ENCODE results near the gene DMTF1.
A peak's percentile ranks its signal among the peaks of the same experiment; 100 is the strongest.
"Not testable (repeated sequence)": the region's sequence is repeated elsewhere in the genome, so short reads cannot be mapped to it uniquely, and the experiment has no call there.

Gene DMTF1, protein sequence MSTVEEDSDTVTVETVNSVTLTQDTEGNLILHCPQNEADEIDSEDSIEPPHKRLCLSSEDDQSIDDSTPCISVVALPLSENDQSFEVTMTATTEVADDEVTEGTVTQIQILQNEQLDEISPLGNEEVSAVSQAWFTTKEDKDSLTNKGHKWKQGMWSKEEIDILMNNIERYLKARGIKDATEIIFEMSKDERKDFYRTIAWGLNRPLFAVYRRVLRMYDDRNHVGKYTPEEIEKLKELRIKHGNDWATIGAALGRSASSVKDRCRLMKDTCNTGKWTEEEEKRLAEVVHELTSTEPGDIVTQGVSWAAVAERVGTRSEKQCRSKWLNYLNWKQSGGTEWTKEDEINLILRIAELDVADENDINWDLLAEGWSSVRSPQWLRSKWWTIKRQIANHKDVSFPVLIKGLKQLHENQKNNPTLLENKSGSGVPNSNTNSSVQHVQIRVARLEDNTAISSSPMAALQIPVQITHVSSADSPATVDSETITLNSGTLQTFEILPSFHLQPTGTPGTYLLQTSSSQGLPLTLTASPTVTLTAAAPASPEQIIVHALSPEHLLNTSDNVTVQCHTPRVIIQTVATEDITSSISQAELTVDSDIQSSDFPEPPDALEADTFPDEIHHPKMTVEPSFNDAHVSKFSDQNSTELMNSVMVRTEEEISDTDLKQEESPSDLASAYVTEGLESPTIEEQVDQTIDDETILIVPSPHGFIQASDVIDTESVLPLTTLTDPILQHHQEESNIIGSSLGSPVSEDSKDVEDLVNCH
- total RNA-seq: 262 to 286 reads per million in 2 donors

DNA sequence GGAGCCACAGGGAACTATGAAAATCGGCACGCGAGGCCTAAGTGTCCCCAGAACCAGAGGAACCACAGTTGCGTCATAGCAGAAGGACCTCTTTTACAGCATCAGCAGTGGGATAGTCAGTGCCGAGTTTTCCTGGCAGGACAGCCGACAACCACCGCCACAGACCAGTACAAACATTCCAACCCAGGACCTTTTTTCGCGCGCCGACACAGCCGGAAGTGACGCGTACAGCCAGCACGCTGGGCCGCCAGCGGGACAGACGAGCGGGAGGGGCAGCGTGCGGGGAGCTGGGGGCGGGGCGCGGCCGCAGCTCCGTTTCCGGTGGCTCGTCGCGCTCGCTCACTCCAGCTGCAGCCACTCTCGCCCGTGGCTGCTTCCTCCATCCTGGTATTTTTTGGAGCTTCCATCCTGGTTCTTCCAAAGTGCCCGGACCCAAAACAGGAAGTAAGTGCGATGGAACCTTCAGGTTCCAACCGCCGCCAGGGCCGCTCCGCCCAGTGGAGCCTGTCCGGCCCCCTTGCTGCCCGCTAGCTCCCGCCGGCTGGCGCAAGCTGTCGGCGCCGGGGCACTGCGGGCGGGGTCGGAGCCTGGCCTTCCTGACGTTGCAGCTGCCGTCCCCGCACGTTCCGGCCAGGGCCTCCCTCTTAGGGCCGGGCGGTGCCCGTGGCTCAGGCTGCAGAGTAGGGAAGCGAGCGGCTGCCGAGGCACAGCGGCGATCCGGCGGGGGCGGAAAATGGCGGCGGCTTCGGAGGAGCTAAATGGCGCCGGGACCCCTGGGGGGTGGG lies at the start of gene DMTF1:
DMTF1 (plus strand) TSS at position 342 of the 785 bp plus-strand sequence. CDS start 12,489 bp downstream, outside the sequence.
- peak; percentile 79 for DNase-seq

DNA sequence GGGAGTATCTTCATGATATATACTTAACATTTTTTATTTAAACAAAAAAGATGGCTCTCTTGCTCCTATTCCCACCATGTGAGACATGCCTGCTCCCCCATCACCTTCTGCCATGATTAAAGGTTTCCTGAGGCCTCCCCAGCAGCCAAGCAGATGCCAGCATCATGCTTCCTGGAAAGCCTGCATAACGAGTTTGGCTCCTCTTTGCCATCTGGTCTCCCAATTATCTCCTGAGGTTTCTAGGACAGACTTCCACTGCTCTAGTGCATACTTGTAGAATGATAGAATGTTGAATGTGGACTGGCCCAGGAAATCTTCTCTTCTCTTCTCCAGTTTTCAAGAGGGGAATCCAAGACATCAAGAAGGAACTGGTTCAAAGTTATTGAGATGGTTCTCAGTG lies 46.9 kb upstream of the DMTF1 start:
- DNase-seq: no peak

DNA sequence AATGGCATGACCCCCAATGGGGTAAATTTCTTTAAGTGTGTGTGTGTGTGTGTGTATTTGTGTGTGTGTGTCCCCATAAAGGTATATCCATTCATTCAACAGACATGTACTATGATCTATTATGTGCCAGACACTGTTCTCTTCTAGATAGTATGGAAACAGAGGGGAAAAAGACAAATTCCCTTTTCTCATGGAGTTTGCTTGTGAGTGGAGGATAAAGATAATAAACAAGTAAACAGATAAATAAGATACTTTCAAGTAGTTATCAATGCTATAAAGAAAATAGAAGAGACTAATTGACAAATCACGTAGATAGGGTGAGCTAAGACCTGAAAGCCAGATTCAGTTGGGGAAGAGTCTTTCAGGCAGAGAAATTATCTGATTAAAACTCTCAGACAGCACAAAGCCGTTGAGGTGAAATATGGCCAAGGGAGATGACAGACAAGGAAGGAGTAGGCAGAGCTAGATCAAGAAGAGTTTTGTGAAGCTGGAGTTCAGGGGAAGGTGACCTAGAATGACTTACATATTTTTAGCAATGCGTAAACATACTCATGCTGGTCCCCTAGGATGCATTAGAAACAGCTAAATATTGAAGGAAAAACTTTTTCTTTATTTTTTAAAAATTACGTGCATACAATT lies 45.2 kb upstream of the DMTF1 start:
- DNase-seq: no peak

DNA sequence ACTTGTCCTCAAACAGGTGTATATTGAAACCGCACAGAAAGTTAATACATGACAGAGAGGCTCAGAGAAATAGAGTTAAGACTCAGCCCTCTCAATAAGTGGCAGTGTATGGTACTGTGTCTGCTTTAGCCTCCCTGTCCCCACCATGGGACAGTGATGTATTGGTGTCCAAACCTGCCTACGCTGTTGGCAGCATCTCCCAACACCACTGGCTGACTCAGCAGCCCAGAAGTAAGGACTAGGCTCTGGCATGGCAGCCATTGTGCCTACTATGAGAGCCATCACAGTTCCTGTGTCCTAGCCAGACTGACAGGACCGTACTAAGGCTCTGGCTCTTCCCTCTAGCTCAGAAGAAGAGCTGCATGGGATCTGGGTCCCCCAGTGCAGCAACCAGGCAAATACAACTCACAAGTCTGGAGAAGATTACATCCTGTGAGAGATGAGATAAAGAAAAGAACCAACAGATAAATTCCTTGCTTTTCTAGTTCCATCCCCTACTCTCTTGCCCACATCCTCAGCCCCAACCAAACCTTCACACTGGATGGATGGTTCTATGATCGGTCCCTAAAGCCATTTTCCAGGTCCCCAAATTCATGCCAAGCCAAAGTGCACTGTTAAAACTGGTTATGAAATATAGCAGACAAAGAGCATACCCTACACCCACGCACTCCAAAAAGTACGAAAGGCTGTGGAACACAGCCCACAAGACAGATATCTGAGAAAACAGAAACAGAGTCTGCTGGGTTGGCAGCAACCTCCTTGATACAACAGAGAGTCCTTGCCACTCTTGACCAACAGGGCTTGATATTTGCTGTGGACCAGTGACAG lies 44.1 kb upstream of the DMTF1 start:
- DNase-seq: no peak

DNA sequence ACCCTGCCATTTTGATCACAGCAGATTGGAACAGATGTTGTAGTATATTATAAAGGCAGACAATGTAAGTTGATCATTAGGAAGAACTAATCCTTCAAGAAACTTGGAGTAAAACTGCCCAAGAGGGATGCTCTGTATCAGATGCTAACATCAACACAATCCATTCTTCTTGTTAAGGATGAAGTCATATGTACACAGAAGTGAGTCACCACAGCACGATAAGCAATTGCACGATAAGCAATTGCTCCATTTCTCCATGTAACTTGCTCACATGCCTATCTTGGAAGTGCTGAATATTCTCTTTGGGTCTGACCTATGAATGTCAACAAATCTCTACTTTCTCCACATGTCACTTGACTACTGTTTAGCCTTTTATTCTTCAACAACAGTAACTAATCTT lies 41.5 kb upstream of the DMTF1 start:
- DNase-seq: no peak

DNA sequence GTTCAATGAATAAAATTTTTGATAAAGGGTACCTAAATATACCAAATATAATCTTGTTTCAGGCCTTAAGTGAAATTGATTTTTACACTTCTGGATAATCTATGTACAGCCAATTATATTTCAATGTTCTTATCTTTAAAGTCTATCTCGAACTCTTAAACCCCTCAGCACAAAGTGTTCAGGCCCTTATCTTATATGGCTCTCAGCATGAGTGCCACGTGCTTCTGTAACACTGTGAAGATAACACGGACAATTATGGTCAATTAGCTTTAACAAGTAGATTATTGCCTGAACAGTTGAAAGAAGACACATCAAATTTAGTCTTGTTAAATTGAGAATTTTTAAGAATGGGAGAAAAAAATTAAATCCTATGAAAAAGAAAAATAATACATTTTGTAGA lies 40.4 kb upstream of the DMTF1 start:
- no peak for DNase-seq

- no peak for DNase-seq
Observed at GRCh38 chr7:87113077-87113476, 39.2 kb upstream of the DMTF1 start.

GRCh38 chr7:87113904-87114303 lies 38.3 kb upstream of the DMTF1 start:
- not testable (repeated sequence) for DNase-seq

GRCh38 chr7:87115772-87116171 lies 36.5 kb upstream of the DMTF1 start:
- not testable (repeated sequence) for DNase-seq

DNA sequence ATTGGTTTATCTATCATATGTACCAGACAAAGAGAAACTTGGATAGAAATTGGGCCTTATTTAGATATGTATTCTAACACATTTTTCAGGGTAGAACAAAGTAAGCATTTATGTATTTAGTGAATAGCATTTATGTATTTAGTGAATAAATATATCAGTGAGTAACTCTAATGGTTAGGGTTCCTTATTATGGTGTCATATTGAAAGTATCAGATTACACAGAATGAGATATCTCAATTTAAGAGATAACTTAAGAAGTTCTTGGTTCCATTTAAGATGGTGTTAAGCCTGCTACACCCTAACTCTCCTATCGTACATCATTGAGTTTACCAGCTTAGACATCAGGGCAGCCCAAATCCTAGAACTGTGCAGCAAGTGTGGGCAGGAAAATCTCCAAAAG lies 35.9 kb upstream of the DMTF1 start:
- no peak for DNase-seq

- no peak for DNase-seq
Observed at GRCh38 chr7:87119581-87119980, 32.7 kb upstream of the DMTF1 start.

DNA sequence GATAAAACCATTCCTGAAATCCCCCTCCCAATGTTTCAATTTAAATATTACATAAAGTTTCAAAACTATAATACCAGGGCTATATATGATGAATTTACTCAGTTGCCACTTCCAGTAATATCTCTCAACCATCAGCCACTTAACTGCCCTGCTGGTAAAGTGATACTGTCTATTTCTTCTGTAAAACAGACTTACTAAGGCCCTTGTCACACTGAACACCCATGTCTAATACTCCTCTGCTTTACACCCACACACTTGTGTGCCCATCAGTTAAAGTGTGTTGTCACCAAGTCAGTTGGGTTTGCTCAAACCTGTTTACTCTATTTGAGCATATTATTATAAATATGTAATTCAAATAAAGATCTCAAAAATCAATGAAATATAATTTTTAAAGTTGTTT lies 29.1 kb upstream of the DMTF1 start:
- no peak for DNase-seq

DNA sequence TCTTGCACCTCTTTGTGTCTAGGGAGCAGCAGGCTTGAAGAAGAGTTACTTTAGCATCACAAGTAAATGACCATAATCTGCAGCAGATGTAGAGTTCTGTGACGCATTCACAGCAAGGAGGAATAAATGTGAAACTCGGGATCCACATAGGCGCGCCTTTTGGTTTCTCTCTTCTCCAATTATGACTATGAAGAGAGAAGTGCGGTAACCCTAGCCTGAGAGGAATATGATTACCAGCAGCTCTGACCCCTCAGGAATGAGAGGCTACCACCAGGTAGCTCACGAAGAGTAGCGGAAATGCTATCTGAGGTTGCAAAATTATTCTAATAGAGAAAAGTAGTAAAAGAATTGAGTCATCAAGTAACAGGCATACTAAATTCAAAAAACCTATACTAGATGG lies 25.2 kb upstream of the DMTF1 start:
- DNase-seq: no peak

DNA sequence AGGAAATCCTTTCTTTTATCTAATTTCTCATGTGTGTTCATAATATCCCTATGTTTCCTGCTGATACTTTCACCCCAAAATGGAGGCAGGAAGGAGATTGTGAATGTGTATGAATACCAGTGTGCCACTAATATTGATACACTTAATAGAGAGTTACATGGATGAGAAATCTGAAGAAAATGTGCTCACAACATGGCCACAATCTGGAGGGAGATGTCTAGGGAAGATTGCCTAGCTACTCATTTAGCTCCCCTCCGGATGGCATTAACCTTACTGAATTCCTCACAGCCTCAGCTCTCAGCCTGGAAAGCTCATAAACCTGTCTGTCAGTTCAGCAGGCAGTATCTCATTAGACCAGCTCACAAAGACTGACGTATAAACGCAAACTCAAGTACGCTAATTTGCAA lies 23.4 kb upstream of the DMTF1 start:
- no peak for DNase-seq

DNA sequence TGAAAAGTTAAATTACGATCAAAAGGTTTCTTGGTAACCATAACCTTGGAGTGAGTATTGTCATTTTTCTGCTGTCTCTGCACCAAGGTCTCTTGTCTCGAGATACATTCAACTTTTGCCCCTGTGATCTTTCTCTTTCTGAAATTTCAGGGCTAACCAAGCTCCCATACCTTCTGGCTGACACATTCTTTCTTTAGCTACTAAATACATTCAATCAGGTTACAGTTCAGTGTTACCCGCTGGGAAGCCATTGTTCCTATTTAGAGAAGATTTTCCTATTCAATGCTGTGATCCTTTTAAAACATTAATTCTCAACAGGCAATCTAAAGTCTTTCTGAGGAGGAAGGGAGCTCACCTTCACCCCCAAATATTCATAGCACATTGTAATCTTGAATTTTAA lies 22.9 kb upstream of the DMTF1 start:
- no peak for DNase-seq

- DNase-seq: no peak
Observed at GRCh38 chr7:87129848-87130247, 22.4 kb upstream of the DMTF1 start.

- no peak for DNase-seq
Observed at GRCh38 chr7:87131771-87132170, 20.5 kb upstream of the DMTF1 start.

DNA sequence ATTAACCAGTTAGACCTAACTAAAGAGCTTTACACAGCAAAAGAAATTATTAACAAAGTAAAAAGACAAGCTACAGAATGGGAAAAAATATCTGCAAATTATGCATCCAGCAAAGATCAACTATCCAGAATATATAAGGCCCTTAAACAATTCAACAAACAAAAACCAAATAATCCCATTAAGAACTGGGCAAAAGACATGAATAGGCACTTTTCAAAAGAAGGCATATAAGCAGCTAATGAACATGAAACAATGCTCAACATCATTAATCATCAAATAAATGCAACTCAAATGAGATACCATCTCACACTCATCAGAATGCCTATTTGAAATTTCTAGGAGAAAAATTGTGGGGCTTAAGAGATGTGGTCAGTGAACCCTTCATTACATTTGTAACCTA lies 15.0 kb upstream of the DMTF1 start:
- DNase-seq: no peak

DNA sequence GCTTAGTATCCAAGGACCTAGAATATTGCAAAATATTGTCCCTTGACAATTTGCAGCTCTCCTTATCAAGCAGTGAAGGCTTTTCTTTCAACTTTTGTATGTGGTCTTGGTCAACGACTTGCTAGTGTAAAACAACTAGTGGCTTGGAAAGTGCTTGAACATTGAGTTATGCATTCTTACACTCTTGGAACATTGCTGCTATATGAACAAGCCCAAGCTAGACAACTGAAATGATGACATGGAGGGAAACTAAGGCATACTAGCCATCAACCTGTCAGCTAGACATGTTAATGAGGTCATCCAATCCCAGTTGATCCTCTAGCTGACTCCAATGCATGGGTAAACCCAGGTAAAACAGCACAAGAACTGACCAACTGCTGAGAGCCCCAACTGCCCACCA lies 12.7 kb upstream of the DMTF1 start:
- no peak for DNase-seq

DNA sequence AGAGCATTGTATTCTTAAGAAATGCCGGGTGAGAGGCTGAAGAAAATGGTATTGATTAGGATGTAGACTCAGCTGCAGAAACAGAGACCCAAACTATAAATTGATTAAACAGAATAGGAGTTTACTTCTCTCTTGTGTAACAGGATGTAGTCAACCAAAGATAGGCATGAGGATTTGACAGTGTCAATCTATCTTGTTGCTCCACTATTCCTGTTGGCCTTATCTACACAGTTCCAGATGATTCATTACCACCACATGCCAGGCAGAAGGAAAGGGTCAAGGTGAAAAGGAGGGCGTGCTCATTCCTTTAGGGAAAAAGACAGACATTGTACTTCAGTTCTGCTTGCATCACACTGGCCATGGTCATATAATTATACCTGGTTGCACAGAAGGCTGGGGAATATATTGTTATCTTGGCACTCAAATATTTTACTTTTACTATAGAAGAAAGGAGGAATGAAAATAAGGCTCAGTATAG lies 11.9 kb upstream of the DMTF1 start:
- DNase-seq: no peak

GRCh38 chr7:87144173-87144657 lies 8.0 kb upstream of the DMTF1 start:
- DNase-seq: no peak

All from activated gamma-delta T cell (primary cell).